Rectal smooth muscle tissue (tissue), 1 donor: ENCODE results near the gene FAM222A.

Experiments
- H3K27ac ChIP-seq: one replicate; pipeline ENCODE4 v1.7.0; 2013; ENCODE audit warnings: low read depth, low read length, inconsistent platforms
- H3K27me3 ChIP-seq: one replicate; pipeline ENCODE4 v1.7.0; 2013; ENCODE audit warnings: low read length; ENCODE audit not compliant: control insufficient read depth, insufficient read depth
- H3K36me3 ChIP-seq: one replicate; pipeline ENCODE4 v1.7.0; 2013; ENCODE audit warnings: low read length; ENCODE audit not compliant: control insufficient read depth, insufficient read depth
- H3K4me1 ChIP-seq: one replicate; pipeline ENCODE4 v1.7.0; 2013; ENCODE audit warnings: low read length; ENCODE audit not compliant: control insufficient read depth, insufficient read depth
- H3K4me3 ChIP-seq: one replicate; pipeline ENCODE4 v1.7.0; 2013; ENCODE audit warnings: low read length
- H3K9ac ChIP-seq: one replicate; pipeline ENCODE4 v1.7.0; 2013; ENCODE audit warnings: low read length

The FAM222A gene

DNA sequence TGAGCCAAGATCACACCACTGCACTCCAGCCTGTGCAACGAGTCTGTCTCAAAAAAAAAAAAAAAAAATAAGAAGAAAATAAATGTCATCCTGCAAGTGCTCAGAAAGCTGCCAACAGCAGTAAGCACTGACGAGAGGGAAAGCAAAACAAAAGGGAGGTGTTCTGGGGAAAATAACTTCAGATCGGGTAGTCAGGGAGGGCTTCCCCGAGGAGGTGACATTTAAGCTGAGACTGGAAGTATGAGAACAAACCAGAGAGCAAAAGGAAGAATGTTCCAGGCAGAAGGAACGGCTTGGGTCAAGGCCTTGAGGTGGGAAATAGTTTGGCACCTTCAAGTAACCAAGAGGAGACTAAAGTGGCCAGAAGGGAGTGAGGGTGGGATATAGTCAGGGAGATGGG, 4.7 kb upstream of the FAM222A start:
- Histone ChIP-seq H3K4me3 (no peak overlapping the region), H3K27me3 (no peaks in the 10 kb centered on the region), H3K36me3 (no peaks in the 10 kb centered on the region), H3K9ac (no peak overlapping the region), H3K4me1 (no peaks in the 10 kb centered on the region), H3K27ac (no peak overlapping the region)

DNA sequence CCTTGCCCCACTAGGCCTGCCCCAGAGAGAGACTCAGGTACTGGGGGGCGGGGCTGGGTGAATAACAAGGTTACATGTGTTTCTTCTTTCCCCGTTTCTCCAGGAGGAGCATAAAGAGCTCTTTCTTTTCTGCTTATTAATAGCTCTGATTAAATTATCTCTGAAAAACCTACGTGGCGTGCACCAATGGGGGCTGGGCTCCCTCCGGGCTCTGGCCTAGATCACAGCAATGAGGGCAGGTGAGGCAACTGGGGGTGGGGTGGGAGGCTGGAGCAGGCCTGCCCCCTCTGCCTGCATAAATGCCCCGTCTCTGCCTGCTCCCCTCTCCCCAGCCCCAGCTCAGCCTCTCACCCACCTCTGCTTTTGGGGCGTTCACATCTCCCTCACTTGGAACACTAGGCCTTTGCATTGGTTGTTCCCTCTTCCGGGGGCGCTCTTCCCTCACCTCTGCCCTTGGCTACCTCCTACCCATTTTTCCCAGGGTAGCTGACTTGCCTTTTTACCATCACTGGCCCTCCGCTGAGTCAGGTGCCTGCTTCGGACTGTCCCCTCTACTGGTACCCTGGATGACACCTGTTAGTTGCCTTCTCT, 4.1 kb upstream of the FAM222A start:
- Histone ChIP-seq H3K4me1 (no peaks in the 10 kb centered on the region), H3K27ac (no peak overlapping the region), H3K4me3 (no peak overlapping the region), H3K9ac (no peak overlapping the region), H3K27me3 (no peaks in the 10 kb centered on the region), H3K36me3 (no peaks in the 10 kb centered on the region)

DNA sequence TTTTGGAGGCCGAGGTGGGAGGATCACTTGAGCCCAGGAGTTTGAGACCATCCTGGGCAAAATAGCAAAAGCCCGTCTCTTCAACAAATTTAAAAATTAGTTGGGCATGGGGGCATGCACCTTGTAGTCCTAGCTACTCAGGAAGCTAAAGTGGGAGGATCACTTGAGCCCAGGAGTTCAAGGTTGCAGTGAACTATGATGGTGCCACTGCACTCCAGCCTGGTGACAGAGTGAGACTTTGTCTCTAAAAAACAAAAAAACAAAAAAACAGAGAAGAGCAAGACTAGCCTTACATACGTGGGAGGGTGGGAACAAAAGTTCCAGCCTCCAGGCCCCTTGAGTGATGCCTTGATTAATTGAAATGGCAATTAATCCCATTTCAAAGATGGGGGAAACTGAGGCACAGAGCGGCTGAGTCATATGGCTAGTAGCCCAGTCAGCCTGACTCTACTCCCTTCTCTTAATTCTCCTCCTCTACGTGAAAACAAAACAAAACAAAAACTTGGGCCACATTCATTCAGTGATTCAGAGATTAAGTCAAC, 3.3 kb upstream of the FAM222A start:
- H3K9ac ChIP-seq: no peak overlapping the region
- no peaks in the 10 kb centered on the region for H3K4me1 ChIP-seq
- no peak overlapping the region for H3K4me3 ChIP-seq
- H3K27me3 ChIP-seq: no peaks in the 10 kb centered on the region
- no peaks in the 10 kb centered on the region for H3K36me3 ChIP-seq
- no peak overlapping the region for H3K27ac ChIP-seq

DNA sequence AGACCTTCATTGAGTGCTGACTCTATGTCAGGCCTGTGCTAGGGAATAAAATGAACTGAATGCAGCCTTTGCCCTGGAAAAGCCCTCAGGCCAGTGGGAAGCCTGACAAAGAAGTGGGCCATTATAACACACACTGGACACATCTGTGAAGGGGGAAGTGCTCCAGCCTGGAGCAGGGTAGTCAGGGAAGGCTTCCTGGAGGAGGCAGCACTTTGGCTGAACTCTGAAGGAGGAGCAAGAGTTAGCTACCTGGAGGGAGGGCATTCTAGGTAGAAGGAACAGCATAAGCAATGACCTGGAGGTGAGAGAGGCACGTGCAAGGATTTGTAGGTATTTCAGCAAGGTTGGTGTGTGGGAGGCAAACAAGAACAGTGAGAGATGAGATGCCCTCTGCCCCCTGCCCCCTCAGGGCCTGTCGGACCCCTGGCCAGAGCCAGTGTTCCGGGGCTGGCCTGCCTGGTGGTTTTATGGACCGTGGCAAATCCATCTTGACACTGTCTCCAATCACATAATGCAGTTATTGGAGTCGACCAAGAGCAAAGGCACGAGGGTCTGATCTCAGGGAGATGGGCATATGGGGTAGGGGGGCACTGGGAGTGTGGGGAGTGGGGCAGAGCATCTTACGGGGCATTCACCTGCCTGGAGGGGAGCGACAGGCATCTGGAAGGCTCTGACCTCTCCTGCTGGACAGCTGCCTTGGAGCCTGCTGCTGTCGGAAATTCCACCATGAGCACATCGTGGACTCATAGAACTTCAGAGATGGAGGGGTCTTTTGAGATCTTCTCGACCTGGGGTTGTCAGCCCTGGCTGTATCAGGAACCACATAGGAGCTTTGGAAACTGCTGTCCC, 2.7 kb upstream of the FAM222A start:
- no peak overlapping the region for H3K4me3 ChIP-seq
- H3K27ac ChIP-seq: no peak overlapping the region
- H3K27me3 ChIP-seq: no peaks in the 10 kb centered on the region
- H3K36me3 ChIP-seq: no peaks in the 10 kb centered on the region
- peaks cover 4% of the 10 kb centered on the region for H3K4me1 ChIP-seq
- H3K9ac ChIP-seq: no peak overlapping the region

DNA sequence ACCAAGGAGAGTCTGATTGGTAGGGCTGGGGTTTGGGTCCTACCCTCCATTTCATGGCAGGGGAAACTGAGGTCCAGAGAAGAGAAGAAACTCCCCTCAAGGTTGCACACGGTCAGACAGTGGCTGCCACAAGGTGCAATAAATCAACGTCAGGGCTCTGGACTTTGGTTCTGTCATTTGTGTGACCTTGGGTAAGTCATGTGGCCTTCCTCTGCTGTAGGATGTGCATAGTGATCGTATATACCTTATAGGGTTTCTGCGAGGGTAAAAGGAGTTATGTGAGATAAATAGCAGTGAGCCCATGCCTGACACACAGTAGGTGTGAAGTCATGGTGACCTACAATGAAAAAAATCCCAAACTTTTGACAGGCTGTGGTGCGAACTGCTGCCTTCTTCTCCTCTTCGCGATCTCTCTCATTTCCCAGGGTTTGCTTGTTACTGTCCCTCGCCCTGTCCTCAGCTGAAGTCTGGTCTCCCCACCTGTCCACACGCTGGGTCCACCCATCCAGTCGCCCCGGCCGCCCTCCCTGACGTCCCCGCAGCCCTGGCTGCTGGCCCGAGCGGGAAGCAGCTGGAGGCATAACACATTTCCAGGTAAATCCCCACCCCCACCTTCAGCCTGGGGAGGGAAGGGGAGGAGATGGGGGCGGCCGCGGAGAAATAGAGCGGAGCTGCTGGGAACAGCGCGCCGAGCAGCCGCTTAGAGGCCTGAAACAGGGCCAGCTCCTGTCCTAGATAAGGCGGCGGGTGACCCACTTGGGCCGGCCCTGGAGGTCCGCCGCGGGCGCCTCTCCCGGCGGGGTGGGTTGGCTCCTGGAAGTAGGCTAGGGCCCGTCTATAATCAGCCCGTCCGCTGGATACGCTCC, 1.8 kb upstream of the FAM222A start:
- H3K36me3 ChIP-seq: no peaks in the 10 kb centered on the region
- H3K4me1 ChIP-seq: peaks cover 12% of the 10 kb centered on the region
- H3K27ac ChIP-seq: no peak overlapping the region
- H3K4me3 ChIP-seq: no peak overlapping the region
- H3K9ac ChIP-seq: no peak overlapping the region
- no peaks in the 10 kb centered on the region for H3K27me3 ChIP-seq

DNA sequence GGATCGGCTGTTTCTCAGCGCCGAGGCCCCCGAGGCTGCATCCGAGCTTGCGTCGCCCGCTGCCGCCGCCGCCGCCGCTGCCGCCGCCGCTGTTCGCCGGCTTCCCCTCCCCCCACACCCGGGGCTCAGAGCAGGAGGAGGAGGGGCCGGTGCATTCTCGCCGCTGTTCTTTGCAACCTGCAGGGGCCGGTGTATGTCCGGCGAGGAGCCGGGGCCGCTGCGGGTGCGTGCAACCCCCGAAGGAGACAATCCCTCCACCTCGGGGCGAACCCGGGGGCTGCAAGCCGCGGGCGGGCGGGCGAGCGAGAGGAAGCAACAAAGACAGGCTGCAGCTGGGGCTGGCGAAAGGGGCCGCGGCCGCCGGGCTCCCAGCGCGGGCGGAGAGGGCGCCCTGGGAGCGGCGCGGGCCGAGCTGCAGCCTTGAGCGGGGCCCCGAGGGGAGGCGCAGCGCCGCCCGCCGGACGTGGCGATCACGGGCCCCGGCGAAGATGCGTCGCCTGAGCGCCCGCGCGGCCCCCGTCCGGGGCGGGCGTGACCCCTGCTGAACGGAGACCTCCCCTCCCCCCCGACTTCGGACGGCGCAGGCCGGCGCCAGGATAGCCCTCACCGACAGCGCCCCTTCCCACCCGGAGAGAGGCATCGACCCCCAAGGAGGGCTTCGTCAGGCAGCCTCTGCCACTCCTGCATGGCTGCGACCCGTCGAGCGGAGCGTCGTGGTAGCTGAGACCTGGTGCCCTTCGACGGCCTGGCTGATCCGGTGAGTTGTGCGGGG, 702 bp downstream of the FAM222A start:
- peak overlapping the region; percentile 61 for H3K4me3 ChIP-seq
- H3K4me1 ChIP-seq: peaks cover 16% of the 10 kb centered on the region
- no peak overlapping the region for H3K9ac ChIP-seq
- H3K27me3 ChIP-seq: no peaks in the 10 kb centered on the region
- H3K36me3 ChIP-seq: no peaks in the 10 kb centered on the region
- H3K27ac ChIP-seq: peak overlapping the region; percentile 37

DNA sequence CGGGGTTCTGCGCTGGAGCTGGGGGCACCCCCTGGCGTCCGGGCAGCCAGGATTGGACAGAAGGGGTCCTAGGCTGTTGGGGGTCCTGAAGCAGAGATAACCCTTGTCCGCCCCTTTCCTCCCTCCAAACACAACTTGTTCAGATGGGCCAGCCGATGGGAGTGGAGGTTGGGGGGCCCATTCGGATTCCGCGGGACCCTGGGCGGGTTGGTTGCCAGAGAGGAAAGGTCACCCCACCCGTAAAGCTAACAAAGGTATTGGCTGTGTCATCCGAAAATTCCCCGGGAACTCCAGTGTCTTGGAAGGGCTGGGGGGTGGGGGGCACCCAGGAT, 1.3 kb downstream of the FAM222A start:
- no peak overlapping the region for H3K27ac ChIP-seq
- peaks cover 20% of the 10 kb centered on the region for H3K4me1 ChIP-seq
- H3K4me3 ChIP-seq: peak overlapping the region; percentile 61
- no peak overlapping the region for H3K9ac ChIP-seq
- H3K36me3 ChIP-seq: no peaks in the 10 kb centered on the region
- H3K27me3 ChIP-seq: no peaks in the 10 kb centered on the region

DNA sequence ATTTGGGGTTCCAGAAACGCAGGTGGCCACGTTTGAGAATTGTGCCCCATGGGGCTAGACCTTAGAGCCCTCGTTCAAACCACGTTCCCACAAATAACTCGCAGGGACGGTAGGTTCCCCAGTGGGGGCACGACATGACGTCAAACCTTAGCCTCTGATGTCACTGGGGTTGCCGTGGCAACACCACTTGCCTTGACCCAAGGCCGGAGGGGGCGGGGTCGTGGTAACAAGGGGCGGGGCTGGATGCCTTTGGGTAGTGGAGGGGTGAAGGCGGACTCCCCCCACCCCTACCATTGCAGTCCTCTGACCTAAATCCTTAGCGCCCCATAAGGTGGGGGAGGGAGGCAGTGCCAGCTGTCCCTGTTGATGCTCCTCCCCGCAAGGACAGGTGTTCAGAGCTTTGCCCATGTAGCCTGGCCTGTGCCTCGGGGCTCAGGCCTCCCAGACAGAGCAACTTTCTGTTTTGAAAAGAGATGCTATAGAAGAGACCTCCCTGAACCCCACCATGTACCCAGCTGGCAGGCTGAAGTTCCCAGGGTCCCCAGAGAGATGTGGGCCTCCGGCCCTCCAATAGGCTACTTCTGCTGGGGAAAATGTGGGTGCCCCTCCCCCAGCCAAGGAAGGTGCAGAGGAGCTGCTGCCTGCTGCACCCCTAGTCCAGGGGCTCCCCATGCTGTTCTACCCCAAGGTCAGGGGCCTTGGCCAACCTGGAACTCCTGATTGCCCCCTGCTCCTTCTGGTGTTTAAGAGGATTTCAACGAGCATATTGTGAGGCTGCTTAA, 1.9 kb downstream of the FAM222A start:
- Histone ChIP-seq H3K9ac (no peak overlapping the region), H3K4me1 (peaks cover 26% of the 10 kb centered on the region), H3K27me3 (no peaks in the 10 kb centered on the region), H3K4me3 (peak overlapping the region; percentile 48), H3K36me3 (no peaks in the 10 kb centered on the region), H3K27ac (peak overlapping the region; percentile 5)

DNA sequence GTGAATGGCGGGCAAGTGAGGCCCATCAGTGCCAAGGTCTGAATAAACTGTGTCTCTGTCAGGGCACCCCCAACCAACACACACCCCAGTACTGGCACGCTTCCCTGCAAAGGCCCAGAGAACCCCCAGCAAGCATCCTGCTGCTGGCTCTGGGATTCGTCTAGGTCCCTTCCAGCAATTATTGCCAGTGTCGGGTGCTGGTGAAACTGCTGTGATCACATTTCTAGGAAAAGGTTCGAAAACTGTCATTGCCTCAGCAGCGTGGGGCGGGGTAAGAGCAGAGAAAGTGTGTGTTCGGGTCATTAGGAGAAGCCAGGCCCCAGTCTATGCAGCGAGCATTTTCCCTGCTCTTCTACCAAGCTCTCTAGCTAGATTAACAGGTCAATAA, 2.5 kb downstream of the FAM222A start:
- H3K9ac ChIP-seq: no peak overlapping the region
- peaks cover 31% of the 10 kb centered on the region for H3K4me1 ChIP-seq
- peak overlapping the region; percentile 5 for H3K27ac ChIP-seq
- peak overlapping the region; percentile 48 for H3K4me3 ChIP-seq
- H3K36me3 ChIP-seq: no peaks in the 10 kb centered on the region
- H3K27me3 ChIP-seq: no peaks in the 10 kb centered on the region

DNA sequence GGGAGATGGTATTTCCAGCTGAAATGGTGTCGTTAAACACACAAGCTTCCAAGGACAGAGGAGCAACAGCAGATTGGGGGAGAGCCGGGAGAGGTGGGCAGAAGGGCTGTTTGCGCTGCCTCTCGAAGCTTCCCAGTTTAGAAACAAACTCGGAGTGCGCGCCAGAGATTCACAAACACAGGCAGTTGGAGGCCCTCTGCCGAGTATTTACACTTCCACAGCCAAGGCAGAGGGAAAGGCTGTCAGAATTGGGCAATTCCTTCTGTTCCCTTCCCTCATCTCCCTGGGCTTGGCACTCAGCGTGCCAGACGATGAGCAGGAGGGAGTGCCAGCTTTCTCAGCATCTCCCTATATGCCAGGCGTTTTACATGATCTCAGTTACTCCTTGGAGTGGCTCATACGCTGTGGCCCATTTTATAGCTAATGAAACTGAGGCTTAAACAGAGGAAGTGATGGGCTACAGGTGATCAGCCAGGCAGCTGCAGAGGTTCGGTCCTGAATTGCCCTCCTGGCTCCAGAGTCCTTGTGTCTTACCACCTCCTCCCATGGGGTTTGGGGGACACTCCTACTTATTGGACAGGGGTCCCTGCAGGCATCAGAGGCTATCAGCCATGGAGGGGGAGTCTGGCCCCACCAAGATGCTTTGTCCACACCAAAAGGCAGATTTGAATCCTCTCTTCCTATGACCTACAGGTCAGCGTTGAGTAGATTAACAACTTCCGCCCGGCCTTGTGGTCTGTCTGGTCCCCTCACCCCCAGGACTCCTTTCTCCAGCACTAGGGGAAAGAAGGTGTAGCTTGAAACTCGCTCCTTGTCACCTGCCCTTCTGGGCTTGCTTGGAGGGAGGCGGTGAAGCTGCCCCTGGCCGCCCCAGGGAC, 3.1 kb downstream of the FAM222A start:
- peak overlapping the region; percentile 48 for H3K4me3 ChIP-seq
- H3K27ac ChIP-seq: peak overlapping the region; percentile 5
- H3K27me3 ChIP-seq: no peaks in the 10 kb centered on the region
- H3K9ac ChIP-seq: no peak overlapping the region
- H3K36me3 ChIP-seq: no peaks in the 10 kb centered on the region
- H3K4me1 ChIP-seq: peaks cover 35% of the 10 kb centered on the region
